HL-60/S4 treated with retinoic acid at 250 ng/mL for 4 days and 3 days (cell line): ENCODE data around the gene USP44.
"Not testable (repeated sequence)": the region's sequence is repeated elsewhere in the genome, so short reads cannot be mapped to it uniquely, and the experiment has no call there.

Experiments
- in situ Hi-C: fragments of 300-500 bp; cut with MboI; formaldehyde crosslinking; loops from 2 replicates; pipeline ENCODE4 v1.7.0; 2022; ENCODE audit warnings: low sequenced_read_pairs

The USP44 gene

GRCh38 chr12:95551305-95551704, at the start of gene USP44:
USP44 (minus strand) TSS chr12:95551476; CDS start chr12:95534256, 17,220 bp downstream.
- in situ Hi-C loops: no loop called here

- in situ Hi-C loops: no loop called here
These were observed 49.3 kb upstream of the USP44 start for GRCh38 chr12:95600567-95600966.

- in situ Hi-C loops: no loop called here
These were observed 48.6 kb upstream of the USP44 start for GRCh38 chr12:95599880-95600279.

- in situ Hi-C loops: no loop called here
These were observed 42.9 kb upstream of the USP44 start for GRCh38 chr12:95594136-95594535.

GRCh38 chr12:95593266-95593871, 42.1 kb upstream of the USP44 start:
- in situ Hi-C loops: no loop called here

- in situ Hi-C loops: no loop called here
These were observed 40.5 kb upstream of the USP44 start for GRCh38 chr12:95591731-95592130.

- in situ Hi-C loops: no loop called here
These were observed 39.5 kb upstream of the USP44 start for GRCh38 chr12:95590775-95591174.

DNA sequence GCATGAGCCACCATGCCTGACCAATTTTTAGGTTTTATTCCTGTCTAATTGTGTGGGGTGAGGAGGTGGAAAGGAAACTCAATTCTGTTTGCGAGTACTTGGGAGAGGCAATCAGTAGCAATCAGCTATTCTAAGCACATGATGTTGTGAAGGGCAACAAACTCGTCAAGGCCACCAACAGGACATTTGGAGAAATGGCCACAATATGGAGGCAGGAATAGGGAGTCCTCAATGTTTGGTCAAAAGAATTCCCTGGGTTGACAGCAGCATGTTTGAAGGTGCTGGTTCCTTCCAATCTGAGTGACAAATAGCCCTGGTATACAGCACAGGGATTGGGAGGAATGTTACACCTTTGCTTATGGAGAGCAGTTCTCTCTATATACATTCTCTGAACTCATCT, 32.7 kb upstream of the USP44 start:
- in situ Hi-C loops: no loop called here

DNA sequence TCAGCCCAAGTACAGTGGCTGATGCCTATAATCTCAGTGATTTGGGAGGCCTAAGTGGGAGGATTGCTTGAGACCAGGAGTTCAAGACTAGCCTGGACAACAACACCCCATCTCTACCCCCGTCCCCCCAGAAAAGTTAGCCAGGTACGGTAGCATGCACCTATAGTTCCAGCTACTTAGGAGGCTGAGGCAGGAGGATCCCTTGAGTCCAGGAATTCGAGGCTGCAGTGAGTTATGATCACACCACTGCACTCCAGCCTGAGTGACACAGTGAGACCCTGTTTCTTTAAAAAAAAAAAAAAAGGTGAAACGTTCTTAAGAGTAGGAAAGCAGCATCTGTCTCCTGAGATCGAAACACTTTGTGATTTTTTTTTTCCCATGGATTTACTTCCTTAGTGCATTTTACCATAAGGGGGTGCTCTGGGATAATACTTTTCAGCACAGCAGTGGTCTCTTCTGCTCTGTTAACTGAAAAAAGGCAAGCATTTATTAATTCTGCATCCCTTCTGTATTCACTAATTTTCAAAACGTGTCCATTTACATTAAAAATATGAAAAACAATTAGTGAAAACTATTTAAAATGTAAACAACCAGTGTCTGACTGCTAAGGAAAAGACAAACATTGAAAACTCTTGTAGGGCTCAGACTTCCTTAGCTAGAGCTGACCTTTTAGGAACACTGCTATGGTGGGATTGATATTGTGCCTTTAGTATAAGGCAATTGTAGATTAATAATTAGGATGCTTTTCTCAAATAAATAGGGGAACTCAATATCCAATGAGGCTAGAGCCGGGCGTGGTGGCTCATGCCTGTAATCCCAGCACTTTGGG, 31.2 kb upstream of the USP44 start:
- in situ Hi-C loops: no loop called here

DNA sequence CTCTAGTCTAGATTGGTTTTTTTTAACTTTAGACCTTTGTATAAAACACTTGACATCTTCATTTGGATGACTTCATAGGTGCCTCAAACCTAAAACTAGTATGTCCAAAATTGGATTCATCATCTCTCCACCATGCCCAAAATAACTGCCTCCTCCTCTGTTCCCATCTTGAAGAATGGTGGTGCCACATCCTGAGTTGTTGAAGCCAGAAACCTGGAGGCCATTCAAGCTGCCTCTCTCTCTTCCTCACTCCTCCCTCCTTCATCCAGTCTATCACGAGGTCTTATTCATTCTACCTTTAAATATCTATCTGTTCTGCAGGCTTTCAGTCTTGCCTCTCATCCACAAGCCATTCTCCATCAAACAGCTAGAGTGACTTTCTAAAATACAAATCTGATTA, 26.5 kb upstream of the USP44 start:
- in situ Hi-C loops: no loop called here

DNA sequence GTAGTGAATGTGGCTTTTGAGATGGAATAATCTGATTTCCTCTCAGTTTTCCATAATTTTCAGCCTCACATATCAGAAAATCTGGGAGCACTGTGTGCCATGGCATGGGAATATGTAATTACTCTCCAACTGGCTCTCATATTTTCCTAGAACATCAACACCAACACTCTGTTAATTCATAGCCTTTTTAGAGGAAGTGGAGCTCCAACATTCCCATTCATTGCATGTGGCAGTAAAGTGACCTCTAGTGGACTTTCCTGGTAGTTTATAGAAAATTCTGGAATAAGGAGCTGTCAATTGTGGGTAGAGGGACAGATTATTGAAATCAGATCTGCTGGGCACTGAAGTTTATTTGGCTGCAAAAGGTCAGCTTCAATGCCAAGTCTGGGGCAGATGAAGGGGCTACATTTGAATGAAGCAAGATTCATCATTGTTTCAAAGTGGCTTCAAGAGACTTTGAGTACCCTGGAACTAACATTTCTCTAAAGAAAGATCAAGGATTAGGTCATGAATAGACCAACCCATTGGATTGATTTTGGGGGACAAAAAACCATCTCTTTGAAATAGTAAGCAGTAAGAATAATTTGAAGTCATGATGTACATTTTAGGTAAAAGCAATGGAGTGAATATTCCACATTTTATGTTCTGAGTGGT, 23.6 kb upstream of the USP44 start:
- in situ Hi-C loops: no loop called here

GRCh38 chr12:95573951-95574576, 22.8 kb upstream of the USP44 start:
- in situ Hi-C loops: no loop called here

- in situ Hi-C loops: no loop called here
These were observed 20.1 kb upstream of the USP44 start for GRCh38 chr12:95571369-95571768.

DNA sequence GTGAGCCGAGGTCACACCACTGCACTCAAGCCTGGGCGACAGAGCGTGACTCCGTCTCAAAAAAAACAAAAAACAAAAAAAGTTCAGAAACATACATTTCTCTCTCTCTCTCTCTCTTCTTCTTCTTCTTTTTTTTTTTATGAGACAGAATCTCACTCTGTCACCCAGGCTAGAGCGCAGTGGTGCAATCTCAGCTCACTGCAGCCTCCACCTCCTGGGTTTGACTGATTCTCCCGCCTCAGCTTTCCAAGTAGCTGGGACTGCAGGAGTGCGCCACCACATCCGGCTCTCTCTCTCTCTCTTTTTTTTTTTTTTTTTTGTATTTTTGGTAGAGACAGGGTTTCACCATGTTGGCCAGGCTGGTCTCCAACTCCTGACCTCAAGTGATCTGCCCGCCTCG, 16.8 kb upstream of the USP44 start:
- in situ Hi-C loops: not testable (repeated sequence)

GRCh38 chr12:95557625-95558024, 6.3 kb upstream of the USP44 start:
- in situ Hi-C loops: no loop called here

GRCh38 chr12:95554532-95555071, 3.3 kb upstream of the USP44 start:
- in situ Hi-C loops: no loop called here

DNA sequence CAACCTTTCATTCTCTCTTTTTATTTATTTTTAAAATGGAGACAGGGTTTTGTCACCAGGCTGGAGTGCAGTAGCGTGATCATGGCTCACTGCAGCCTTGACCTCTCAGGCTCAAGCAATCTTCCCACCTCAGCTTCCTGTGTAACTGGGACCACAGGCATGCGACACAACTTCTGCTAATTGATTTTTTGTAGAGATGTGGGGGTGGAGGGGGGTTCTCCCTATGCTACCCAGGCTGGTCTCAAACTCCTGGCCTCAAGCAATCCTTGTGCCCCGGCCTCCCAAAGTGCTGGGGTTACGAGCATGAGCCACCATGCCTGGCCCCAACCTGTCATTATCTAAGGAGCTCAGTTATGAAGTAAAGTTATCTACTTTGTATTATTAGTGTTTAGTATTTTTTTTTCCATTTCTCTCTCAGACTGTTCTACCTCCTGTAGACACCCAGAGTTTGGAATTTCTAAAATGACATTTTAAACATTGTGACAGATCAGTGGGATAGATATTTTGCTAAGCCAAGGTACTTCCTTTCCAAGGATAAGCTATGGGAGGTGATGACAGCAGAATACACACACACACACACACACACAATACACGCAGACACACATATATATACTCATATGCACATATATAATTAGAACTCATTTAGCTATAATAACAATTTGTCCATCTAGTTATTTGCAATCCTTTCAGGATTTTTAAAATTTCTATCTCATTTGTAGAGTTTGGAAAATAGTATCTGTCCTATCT, 2.1 kb upstream of the USP44 start:
- in situ Hi-C loops: no loop called here

- in situ Hi-C loops: no loop called here
These were observed 739 bp upstream of the USP44 start for GRCh38 chr12:95551913-95552516.

GRCh38 chr12:95549392-95550084, 1.7 kb downstream of the USP44 start:
- in situ Hi-C loops: no loop called here
